HG02938 (cell line): ENCODE measurements around the gene CEACAM20.
"Not testable (repeated sequence)": the region's sequence is repeated elsewhere in the genome, so short reads cannot be mapped to it uniquely, and the experiment has no call there.

ENCODE experiments used
- ATAC-seq: cut with Tn5 transposase; IDR thresholded peaks from one replicate; pipeline ENCODE4 v1.9.1; 2021; ENCODE audit warnings: mild to moderate bottlenecking, moderate library complexity; ENCODE audit not compliant: unreplicated experiment

Gene CEACAM20

DNA sequence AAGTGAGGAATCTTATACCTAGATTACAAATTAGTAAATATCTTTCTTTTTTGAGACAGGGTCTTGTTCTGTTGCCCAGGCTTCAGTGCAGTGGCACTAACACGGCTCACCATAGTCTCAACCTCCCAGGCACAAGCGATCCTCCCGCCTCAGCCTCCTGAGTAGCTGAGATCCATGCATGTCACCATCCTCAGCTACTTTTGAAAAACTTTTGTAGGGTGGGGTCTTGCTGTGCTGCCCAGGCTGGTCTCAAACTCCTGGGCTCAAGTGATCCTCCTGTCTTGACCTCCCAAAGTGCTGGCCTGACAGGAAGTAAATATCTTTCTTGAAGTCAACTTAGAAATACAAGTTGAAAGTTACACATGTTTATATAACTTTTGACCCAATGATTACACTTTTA is 20.0 kb upstream of the CEACAM20 start:
- ATAC-seq: no peak

DNA sequence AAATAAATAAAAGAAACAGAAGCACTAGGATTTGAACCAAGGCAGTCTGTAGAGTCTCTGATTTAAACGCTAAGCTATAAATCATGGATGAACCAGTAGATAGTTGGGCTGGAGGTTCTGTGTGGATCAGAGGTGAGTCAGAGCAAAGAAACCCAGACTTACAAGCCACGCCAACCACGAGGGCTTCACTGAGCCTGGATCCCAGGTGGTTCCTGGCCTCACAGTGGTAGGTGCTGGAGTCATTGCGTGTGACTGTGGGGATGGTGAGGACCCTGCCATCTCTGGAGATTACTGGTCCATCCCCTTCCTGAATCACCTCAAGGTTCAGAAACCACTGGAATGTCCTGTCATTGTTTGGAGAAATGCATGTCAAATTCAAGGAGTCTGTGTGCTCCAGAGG is 19.3 kb upstream of the CEACAM20 start:
- no peak for ATAC-seq

DNA sequence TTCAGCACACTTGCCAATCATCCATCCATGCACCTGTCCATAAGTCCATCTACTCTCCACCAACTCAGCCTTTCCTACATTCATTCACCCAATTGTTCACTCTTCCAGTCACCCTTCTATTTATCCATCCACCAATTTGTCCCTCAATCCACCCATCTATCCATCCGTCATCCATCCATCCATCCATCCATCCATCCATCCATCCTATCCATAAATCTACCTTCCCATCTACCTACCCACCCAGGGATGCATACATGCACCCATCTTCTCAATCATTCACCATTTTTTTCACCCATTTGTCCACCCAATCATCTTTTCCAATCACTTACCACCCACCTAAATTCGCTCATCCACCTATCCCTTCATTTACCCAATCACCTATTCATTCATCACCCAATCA is 14.6 kb upstream of the CEACAM20 start:
- ATAC-seq: no peak

DNA sequence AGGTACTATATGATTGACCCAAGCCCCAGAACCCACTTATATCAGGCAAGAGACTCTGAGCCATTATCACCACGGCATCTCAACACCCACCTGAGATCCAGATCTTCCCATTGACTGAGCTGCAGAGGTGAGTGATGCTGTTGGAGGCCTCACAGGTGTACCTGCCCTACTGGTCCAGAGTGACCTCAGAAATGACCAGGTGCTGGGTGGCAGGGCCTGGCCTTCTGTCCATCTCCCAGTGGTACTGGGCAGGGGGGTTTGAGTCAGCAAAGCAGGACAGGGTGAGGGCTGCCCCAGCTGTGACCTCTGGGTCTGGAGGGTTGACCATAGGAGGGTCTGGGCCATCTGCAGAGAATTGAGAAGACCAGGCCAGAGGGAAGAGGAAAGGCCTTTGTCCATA is 13.2 kb upstream of the CEACAM20 start:
- ATAC-seq: no peak

DNA sequence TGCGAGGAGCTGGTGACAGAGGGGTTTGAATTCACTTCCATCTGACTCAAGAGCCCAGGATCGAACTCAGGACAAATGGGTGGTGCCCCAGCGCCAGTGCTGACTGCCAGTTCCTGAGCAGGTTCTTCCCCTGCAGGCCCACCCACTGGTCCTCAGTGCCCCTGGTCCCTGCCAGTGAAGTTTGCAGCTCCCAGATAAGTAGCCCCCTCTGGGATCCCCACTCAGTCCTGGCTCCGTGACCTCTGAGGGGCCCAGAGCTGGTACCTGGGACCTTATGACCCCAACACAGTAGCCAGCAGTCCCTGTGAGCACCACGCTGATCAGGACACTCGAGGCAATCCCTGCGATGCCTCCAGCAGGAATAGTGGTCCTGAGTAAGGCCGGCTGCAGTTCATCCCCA is 11.3 kb upstream of the CEACAM20 start:
- no peak for ATAC-seq

DNA sequence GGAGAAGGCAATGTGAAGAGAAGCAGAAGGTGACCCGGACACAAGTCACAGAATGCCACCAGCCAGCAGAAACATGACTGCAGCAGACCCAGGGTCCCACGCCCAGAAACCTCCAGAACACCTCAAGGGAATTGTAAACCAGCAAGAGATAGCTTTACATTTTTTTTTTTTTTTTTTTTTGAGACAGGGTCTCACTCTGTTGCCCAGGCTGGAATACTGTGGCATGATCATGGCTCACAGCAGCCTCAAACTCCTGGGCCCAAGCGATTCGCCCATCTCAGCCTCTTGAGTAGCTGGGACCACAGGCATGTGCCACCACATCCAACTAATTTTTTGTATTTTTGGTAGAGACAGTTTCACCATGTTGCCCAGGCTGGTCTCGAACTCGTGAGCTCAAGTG is 10.5 kb upstream of the CEACAM20 start:
- no peak for ATAC-seq

DNA sequence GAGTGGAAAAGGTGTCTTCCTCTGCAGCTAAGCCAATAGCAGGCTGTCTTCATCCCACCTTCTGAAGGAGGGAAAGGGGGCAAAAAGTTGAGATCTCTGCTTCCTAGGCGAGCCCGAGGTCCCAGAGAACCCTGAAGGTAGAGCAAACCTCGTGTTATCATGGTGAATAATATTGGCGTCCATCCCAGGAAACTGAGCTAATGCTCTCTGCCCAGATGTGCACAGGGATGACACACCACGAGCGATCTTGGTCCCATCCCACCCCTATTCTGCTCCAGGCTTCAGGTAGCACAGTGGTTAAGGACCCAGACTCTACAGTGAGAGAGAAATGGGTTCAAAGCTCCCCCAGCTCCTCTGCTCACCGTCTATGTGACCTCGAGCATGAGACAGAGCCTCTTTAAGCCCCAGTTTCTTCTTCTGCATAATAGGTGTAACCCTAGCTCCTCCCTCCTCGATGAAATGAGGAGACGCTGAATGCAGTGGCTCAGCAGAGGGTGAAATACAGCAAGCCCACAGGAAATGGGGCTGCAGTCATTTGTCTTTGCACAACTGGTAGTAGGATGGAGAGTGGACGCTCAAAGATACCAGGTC is 9.9 kb upstream of the CEACAM20 start:
- no peak for ATAC-seq

DNA sequence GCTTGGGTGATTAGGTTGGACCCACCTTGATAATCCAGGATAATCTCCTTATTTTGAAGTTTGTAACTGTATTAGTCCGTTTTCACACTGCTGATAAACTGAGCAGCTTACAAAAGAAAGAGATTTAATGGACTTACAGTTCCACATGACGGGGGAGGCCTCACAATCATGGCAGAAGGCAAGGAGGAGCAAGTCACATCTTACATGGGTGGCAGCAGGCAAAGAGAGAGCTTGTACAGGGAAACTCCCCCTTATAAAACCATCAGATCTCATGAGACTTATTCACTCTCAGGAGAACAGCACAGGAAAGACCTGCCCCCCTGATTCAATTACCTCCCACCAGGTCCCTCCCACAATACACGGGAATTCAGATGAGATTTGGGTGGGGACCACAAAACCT is 5.9 kb upstream of the CEACAM20 start:
- ATAC-seq: not testable (repeated sequence)

DNA sequence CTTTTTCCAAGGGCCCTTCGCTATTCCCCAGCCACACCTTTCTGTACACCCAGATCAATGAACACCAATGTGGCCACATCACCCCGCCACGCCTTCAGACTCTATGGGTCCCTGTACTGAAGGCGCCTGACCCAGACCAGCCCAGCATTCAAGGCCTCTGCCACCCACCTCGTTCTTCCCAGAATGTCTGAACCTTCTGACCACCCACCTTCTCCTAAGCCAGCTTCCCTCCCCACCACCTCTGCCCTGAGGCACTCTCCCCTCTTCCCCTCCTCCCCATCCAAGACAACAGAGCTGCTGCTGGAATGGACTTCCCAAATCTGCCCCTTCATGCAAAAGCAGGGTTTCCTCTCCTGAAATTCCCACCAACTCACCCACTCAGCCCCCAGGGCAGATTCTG is 3.3 kb upstream of the CEACAM20 start:
- no peak for ATAC-seq

DNA sequence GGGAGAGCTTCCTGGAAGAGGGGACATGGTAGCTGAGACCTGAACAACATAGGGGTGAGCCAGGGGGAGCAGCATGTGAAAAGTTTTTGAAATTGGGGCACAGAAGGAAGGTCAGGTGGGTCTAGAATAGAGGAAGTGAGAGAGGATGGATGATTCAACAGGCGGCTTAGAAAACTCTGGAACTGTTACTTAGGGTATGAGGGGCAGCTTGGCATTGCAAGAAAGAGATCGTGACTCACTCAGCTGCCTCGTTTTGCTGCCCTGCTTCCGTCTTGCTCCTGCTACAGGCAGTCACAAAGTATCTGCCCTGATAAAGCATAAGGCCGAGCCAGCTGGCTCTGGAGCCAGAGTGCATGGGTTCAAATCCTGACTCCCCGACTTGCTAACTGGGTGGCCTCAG is 1.3 kb upstream of the CEACAM20 start:
- no peak for ATAC-seq

DNA sequence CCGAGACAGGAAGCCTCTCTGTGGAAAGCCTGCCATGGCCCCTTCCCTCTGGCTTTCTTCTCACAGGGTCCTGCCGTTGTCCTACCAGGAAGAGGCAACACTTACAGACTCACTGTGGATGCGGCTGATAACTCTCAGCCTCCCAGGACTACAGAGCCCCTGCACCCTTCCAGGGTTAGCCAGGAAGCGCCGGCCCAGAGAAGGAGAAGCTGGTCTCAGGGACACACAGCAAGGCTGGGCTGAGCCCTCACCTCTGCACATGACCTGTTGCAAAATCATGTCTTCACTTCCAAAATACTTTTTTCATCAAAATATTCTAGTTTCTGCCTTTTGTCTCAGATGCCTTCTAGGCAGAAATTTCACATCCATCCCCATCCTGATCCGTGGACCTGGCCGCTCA is 1.9 kb downstream of the CEACAM20 start:
- no peak for ATAC-seq

DNA sequence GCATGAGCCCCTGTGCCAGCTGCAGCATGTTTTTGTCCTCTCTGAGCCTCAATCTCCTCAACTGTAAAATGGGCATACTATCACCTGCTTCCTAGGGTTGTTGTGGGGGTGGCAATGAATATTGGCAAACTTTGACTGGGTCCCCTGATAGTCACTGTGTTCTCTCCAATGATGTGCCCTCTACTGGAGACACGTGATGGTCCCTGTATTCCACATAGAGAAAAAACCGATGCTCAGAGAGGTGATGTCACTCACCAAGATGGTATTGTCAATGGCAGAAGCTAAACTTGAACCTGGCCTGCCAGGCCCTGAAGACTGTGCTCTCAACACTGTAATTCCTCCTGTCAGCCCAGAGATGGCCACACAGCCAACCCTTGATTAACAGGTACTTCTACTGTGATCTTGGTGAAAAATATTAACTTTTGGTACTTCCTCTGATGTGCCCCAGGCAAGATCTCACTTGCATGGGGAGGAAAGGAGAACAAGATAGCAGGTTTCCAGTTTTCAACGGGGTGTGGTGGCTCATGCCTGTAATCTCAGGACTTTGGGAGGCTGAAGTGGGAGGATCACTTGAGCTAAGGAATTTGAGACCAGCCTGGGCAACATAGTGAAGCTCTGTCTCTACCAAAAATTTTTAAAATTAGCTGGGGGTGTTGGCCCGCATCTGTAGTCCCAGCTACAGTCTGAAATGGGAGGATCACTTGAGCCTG is 3.6 kb downstream of the CEACAM20 start:
- ATAC-seq: no peak

DNA sequence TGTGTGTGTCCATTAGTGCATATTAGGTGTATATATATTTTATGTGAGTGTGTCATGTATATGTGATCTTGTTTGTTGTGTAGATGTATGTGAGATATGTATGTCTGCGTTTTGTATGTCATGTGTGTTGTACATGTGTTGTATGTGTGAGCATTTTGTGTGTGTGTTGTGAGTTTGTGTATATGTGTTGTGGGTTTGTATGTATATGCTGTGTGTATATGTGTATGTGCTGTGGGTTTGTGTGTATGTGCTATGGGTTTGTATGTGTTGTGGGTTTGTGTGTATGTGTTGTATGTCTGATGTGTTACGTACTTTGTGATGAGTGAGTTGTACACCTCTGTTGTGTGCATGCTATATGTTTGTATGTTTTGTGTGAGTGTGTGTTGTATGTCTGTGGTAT is 8.1 kb downstream of the CEACAM20 start:
- no peak for ATAC-seq

DNA sequence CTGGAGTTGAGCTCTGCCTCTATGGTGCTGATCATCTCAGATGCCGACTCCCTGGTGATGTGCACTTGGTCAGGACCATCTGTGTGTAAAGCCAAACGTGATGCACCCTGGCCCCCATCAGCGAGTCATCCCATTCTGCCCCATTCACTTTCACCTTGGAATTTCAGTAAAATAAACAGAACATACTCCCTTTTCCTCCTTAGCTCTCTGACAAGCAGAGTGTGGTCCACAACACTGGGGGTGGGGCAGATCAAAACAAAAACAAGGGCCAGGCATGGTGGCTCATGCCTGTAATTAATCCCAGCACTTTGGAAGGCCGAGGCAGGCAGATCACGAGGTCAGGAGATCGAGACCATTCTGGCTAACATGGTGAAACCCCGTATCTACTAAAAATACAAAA is 12.3 kb downstream of the CEACAM20 start:
- no peak for ATAC-seq

DNA sequence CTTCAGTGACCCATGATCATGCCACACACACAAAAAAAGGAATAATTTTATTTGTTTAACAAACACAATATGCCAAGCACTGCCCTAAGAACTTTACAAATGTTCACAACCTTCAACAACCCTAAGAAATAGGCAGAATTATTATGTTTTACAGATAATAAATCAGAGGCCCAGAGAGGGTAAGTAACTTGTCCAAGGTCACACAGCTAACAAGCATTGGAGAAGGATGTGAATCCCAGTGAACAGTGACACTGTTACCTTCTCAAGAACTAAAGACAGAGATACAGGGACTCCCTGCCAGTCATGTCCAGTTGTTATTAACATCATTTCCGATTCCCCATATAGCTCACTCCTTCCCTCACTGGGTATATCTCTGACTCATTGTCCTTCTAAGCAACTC is 13.6 kb downstream of the CEACAM20 start:
- no peak for ATAC-seq

DNA sequence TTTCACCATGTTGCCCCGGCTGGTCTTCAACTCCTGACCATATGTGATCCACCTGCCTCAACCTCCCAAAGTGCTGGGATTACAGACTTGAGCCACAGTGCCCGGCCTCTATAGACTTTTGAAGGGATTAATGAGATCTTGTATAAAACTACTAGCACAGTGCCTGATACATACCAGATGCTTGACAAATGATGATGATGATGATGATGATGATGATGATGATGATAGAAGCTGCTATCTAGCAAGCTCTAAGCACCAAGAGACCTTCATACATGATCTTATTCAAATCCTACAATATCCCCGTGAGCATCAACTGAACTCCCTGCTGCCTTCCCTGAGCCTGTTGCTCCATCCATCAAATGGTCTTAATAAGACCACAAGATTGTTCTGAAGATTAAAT is 14.4 kb downstream of the CEACAM20 start:
- ATAC-seq: no peak

DNA sequence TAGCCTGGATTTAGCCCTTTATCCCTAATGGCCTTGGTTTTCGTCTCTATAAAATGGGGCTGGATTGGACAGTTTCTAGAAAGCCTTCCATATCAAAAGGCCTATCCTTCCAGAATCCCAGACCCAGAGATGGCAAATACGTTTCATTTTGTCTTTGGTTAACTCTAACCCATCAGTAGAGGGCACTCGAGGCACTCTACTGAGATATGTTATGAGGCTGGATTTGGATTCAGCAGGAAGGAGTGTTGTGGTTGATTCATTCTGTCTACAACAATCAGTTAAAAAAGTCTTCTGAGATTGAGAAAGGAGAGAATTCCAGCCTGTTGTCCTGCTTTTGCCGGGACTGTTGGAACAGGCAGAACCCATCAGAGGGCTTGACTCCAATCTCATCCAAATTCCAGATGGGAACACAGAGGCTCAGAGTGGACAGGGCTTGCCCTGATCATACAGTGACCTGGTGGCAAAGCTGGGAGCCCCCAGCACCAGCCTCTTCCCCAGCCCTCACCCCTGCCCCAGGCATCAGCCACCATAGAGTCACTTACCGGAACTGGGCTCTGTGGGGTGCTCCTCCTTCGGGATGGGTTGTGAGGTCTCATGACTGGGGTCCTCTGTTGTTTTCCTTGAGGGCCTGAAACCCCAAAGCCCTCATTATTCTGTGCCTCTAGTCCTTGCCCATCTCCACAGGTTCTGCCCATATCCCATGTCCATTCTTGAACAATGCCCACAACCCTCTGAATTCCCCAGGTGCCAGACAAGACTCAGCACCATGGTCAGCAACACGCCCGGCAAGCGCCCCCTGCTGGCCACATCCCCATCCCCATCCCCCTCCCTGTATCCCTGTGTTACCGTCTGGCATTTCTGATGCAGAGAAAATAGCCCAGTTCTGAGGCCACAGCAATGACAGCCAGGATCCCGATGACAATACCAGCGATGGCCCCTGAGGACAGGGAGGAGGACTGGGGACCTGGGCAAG is 16.9 kb downstream of the CEACAM20 start:
- no peak for ATAC-seq

DNA sequence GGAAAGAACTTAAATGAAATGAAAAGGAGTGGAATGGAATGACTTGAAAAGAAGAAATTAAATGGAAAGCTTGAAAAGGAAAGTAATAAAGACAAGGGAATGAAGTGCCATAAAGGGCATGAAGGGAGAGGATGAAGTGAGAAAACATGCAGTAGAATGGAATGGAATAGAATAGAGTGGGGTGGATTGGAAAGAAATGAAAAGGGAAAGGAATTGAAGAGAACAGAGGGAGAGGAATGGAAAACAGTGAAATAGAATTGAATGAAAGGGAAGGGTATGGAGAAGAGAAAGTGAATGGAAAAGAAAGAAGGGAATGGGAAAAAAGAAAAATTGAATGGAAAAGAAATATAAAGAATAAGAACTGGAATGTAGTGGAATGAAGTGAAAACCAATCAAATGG is 20.0 kb downstream of the CEACAM20 start:
- no peak for ATAC-seq

DNA sequence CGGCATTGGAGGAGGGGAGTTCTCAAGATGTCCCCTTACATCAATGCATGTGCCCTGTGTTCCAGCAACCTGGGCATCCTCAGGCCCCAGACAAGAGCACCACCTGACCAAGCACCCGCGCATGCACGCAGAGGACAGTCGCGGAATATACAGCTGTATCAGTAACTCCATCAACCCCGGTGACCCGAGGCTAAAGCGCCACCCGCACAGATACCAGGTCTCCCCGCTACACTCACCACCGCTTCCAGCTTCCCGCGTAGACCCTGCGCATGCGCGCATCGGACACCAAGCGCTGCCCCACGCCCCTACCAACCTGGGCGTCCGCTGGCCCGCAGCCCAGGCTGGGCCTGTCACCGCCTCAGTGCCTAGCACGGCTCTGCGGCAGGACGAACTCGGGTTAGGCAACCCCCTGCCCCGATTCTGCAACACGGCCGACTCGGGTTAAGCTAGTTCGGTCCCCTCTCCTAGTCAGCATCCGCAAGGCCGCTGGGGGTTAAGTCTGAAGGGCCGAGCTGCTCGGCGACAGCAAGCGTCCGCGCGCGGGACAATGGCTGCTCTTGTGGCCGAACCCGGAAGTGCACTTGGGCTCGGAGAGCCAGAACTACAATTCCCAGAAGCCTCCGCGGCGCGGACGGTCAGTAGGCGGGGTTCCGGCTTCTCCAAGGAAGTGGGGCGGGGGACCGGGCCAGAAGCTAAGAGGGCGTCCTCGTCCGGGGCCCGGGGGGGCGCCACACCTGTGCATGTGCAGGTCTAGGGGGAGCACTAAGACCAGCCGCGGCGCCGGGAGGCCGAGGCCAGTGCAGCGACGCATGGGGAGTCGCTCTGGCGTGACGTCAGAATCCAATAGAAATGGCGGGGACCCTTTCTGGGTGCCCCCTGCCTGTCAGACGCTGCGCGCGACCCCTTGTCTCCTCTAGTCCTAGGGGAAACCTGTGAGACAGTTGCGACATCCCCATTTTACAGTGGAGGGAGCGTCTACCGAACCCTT is 29.2 kb downstream of the CEACAM20 start, which contains the start of gene ZNF180:
TSS of gene ZNF180 (minus strand) at position 561 of the 988 bp plus-strand sequence. CDS start 3,188 bp downstream, outside the sequence.
- peak; percentile 86 for ATAC-seq

DNA sequence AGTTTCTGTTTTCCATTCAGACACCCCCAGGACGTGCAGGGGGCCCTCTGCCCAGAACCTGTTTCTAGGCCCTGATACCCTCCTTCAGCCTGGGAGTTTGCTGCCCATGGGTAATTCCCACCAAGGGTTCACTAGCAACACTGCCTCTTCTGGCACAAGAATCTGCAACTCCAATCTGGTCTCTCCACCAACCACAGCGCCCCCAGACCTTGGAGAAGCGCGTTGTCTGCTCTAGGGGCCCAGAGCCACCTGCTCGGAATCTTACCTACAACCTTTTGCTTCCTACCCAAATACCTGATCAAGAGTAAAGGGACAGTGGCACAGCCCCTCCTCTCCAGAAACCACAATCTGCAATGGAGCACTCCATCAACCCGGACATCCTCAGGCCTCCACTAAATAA is 29.9 kb downstream of the CEACAM20 start:
- no peak for ATAC-seq
